Neutrophil (primary cell): ENCODE results near the gene RAVER1.
A peak's percentile ranks its signal among the peaks of the same experiment; 100 is the strongest.
"Not testable (repeated sequence)": the region's sequence is repeated elsewhere in the genome, so short reads cannot be mapped to it uniquely, and the experiment has no call there.

Experiments used
- H3K27ac ChIP-seq: fragments of 200-600 bp; sonication (generic); 2 replicates; pipeline ENCODE4 v1.5.1; 2016; ENCODE audit warnings: mild to moderate bottlenecking, moderate library complexity
- H3K27me3 ChIP-seq: fragments of 200-600 bp; sonication (generic); 2 replicates; pipeline ENCODE4 v1.6.0; 2016; ENCODE audit warnings: mild to moderate bottlenecking
- H3K36me3 ChIP-seq: fragments of 200-600 bp; sonication (generic); 2 replicates; pipeline ENCODE4 v1.5.1; 2017
- H3K4me1 ChIP-seq, 2 experiments: fragments of 200-600 bp in 1 of 2; sonication (generic) in 1 of 2; 1 replicate in 1 of 2; 2 replicates in 1 of 2; pipeline versions ENCODE4 v1.5.1 to v1.6.1; 2013 to 2016; ENCODE audit warnings: low read depth in 1 of 2, low read length in 1 of 2, mild to moderate bottlenecking in 1 of 2, moderate library complexity in 1 of 2; ENCODE audit not compliant: control insufficient read depth in 1 of 2, insufficient read depth in 1 of 2
- H3K4me3 ChIP-seq, 2 experiments: fragments of 200-600 bp in 1 of 2; sonication (generic) in 1 of 2; 1 replicate in 1 of 2; 2 replicates in 1 of 2; pipeline ENCODE4 v1.5.1; 2013 to 2016; ENCODE audit warnings: low read depth in 1 of 2, low read length in 1 of 2, mild to moderate bottlenecking in 1 of 2, moderate library complexity in 1 of 2
- H3K9me3 ChIP-seq: fragments of 200-600 bp; sonication (generic); 2 replicates; pipeline ENCODE4 v1.5.1; 2016
- TF ChIP-seq, protein P1 (sequence below): fragments of 200-600 bp; sonication (generic); IDR thresholded peaks from 2 replicates; pipeline ENCODE4 v1.5.1; 2016; ENCODE audit warnings: antibody characterized with exemption

The RAVER1 gene

DNA sequence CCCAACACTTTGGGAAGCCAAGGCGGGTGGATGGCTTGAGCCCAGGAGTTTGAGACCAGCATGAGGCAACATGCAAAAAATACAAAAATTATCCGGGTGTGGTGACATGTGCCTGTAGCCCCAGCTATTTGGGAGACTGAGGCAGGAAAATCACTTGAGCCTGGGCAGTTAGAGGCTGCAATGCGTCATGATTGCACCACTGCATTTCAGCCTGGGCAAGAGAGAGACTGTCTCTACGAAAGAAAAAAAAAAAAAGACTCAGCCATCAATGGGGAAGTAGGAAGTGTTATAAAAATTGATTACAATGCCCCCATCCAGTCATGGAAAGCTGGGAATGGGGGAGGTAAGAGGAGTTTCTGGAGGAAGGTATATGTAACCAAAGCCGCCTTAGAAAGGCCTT, 41.6 kb upstream of the RAVER1 start:
- H3K4me1 ChIP-seq: peaks cover 38 to 39% of the 10 kb centered on the region in 2 experiments
- H3K4me3 ChIP-seq: no peak overlapping the region
- TF ChIP-seq, protein P1, sequence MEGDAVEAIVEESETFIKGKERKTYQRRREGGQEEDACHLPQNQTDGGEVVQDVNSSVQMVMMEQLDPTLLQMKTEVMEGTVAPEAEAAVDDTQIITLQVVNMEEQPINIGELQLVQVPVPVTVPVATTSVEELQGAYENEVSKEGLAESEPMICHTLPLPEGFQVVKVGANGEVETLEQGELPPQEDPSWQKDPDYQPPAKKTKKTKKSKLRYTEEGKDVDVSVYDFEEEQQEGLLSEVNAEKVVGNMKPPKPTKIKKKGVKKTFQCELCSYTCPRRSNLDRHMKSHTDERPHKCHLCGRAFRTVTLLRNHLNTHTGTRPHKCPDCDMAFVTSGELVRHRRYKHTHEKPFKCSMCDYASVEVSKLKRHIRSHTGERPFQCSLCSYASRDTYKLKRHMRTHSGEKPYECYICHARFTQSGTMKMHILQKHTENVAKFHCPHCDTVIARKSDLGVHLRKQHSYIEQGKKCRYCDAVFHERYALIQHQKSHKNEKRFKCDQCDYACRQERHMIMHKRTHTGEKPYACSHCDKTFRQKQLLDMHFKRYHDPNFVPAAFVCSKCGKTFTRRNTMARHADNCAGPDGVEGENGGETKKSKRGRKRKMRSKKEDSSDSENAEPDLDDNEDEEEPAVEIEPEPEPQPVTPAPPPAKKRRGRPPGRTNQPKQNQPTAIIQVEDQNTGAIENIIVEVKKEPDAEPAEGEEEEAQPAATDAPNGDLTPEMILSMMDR: no peak
- peaks cover 54% of the 10 kb centered on the region for H3K36me3 ChIP-seq
- no peaks in the 10 kb centered on the region for H3K9me3 ChIP-seq
- no peaks in the 10 kb centered on the region for H3K27me3 ChIP-seq
- H3K27ac ChIP-seq: peak overlapping the region; percentile 42

DNA sequence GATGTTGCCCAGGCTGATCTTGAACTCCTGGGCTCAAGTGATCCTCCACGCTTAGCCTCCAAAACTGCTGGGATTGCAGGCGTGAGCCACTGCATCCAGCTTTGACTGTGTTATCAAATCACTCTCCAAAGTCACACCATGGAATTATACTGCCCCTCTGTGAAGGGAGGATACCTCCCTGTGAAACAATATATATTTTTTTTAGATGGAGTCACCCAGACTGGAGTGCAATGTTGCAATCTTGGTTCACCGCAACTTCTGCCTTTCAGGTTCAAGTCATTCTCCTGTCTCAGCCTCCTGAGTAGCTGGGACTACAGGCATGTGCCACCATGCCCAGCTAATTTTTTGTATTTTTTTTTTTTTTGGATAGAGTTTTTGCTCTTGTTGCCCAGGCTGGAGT, 39.4 kb upstream of the RAVER1 start:
- Histone ChIP-seq H3K4me1 (peaks cover 20 to 33% of the 10 kb centered on the region in 2 experiments), H3K27ac (peak overlapping the region; percentile 89), H3K4me3 (peak overlapping the region; percentile 38 to 46), H3K36me3 (peaks cover 61% of the 10 kb centered on the region), H3K27me3 (no peaks in the 10 kb centered on the region), H3K9me3 (no peaks in the 10 kb centered on the region)
- TF ChIP-seq, protein P1: peak; percentile 10

GRCh38 chr19:10368101-10368803, 34.9 kb upstream of the RAVER1 start:
- peaks cover 83% of the 10 kb centered on the region for H3K36me3 ChIP-seq
- no peaks in the 10 kb centered on the region for H3K9me3 ChIP-seq
- no peaks in the 10 kb centered on the region for H3K27me3 ChIP-seq
- H3K27ac ChIP-seq: no peak overlapping the region
- H3K4me1 ChIP-seq: peaks cover 12 to 15% of the 10 kb centered on the region in 2 experiments
- H3K4me3 ChIP-seq: no peak overlapping the region
- TF ChIP-seq, protein P1: no peak

GRCh38 chr19:10366950-10367512, 33.7 kb upstream of the RAVER1 start:
- H3K36me3 ChIP-seq: peaks cover 95% of the 10 kb centered on the region
- not testable (repeated sequence) for H3K27me3 ChIP-seq, H3K9me3 ChIP-seq, H3K27ac ChIP-seq, H3K4me1 ChIP-seq, H3K4me3 ChIP-seq

- H3K36me3 ChIP-seq: peaks cover 99% of the 10 kb centered on the region
- H3K27me3 ChIP-seq: no peaks in the 10 kb centered on the region
- no peak overlapping the region for H3K27ac ChIP-seq
- H3K4me3 ChIP-seq: no peak overlapping the region
- no peaks in the 10 kb centered on the region for H3K4me1 ChIP-seq
- TF ChIP-seq, protein P1: no peak
- H3K9me3 ChIP-seq: no peaks in the 10 kb centered on the region
These were observed 32.2 kb upstream of the RAVER1 start for GRCh38 chr19:10365518-10365917.

DNA sequence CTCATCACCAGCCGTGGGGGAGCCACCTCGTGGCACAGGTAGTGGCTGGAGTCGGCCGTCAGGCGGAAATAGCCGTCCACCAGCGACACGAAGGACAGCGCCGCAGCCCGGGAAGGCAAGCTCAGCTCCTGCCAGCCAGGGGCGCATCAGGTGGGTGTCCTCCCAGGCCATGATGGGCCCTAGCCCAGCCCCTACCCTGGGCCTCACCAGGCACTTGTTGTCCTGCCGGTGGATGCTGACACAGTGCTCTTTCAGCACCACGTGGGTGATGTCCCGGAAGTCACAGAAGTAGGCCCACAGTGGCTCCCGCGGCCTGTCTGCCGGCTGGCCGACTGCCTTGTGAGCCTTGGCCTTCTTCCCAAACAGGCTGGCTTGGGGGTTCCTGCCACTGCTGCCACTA, 31.3 kb upstream of the RAVER1 start:
- Histone ChIP-seq H3K4me3 (no peak overlapping the region), H3K36me3 (peaks cover 100% of the 10 kb centered on the region), H3K9me3 (no peaks in the 10 kb centered on the region)

More for the DNA sequence above, 31.3 kb upstream of the RAVER1 start:
- Histone ChIP-seq H3K27me3 (no peaks in the 10 kb centered on the region), H3K27ac (no peak overlapping the region), H3K4me1 (no peaks in the 10 kb centered on the region)
- TF ChIP-seq, protein P1: no peak
